ENCODE results near the gene TNFRSF14. TPM values are rescaled to one million over a fixed set of nuclear protein-coding genes. Genes with fewer than 3 reads are reported as not detected.

Gene TNFRSF14
- total RNA-seq, 4 donors from 2014 or later = 34.4 to 94.6 (median 61.0) TPM

DNA sequence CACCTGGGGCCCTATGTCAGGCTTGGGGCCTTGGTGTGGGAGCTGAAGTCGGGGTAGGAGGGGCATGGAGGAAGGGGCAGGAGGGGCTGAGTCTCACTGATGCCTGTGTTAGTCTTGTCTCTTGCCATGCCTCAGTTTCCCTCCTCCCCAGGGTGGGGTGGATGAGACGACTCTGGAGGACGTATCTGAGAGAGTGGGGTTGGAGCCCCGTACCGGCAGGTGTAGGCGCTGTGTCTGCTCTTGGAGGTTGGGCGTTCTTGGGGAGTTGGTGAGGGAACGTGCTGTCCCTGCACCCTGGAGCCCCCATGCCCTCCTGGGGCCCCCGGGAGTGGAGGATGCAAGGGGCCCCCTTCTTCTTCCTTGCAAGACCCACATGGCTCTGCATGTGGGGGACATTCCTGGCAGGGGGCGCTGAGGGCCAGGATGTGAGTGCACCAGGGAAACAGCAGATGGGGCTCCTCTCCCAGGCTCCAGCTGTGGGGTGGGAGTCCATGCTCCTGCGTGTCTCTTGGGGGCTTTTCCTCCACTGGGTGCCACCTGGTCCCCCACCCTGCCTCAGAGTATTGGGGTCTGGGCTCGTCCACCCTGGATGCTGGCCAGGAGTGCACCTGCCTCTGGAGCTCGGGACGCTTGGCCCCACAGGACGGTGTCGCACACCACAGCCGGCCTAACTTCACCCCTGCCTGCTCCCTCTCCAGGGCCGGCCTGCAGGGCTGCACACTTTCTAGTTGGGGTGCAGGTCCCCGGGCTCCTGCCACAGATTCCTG, 1.4 kb upstream of the TNFRSF14 start:
- TF ChIP-seq CTCF (IDR thresholded peaks at IDR 0.05; ENCODE audit: low read depth) = no peak

DNA sequence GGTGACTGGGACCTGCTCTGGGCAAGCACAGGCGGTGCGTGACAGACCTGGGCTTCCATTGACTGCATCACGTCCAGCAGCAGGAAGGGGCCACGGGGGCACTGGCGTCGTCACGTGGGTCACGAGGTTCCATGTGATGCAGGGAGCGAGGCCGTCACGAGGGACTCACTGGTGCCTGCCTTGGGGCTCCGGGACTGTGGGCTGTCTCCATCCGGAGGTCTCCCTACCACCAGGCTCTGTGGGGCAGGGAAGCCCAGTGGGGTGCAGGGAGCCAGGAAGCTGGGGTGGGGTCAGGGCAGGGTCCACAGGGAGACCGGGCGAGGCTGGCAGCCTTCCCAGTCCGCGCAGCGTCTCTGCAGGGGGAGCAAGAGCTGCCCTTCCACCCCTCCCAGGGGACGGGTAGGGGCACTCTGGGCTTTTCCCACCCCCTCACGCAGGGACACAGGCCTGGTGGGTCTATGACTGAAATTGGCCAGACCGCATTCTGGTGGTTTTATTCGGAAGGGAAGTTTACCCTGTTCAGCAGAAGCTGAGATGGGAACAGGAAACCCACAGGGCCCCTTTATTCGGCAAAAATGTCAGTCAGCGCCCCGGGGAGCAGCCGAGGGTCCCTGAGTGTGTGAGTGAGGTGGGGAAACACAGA, 416 bp upstream of the TNFRSF14 start:
- TF ChIP-seq CTCF (IDR thresholded peaks at IDR 0.05; ENCODE audit: low read depth) = no peak

GRCh38 chr1:2556678-2557481, 709 bp downstream of the TNFRSF14 start:
- TF ChIP-seq CTCF (IDR thresholded peaks at IDR 0.05; ENCODE audit: low read depth) = no peak

DNA sequence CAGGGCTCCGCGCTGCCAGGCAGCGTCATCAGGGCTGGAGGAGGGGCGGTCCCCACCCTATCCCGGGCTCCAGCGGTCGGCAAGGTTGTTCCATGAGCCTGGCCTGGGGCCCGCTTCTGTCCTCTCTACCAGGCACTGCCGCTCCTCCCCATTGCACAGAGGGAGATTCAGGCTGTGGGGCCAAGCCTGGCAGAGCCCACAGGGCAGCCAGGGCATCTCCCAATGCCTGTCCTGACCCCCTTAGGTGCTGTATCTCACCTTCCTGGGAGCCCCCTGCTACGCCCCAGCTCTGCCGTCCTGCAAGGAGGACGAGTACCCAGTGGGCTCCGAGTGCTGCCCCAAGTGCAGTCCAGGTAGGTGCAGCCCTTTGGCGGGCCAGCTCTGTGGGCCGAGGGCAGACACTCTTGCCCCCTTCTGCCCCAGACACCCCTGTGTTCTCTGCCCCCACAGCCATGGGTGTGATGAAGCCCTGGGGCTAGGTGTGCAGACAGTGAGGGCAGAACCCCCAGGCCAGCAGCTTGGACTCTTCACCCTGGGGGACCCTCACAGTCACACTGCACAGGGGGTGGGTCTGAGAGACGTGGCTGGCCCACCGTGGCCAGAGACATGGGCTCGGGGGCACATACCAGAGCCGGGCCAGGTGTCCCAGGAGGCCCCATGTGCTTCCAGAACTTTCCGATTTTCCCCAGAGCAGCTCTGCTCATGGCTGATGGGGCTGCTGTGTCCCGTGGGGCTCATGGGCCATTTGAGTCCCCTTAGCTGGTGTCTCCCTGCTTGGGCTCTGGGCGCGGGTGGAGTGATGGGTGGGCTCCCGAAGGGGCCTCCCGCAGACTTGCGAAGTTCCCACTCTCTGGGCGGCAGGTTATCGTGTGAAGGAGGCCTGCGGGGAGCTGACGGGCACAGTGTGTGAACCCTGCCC, 1.6 kb downstream of the TNFRSF14 start:
- no peak for TF ChIP-seq CTCF (IDR thresholded peaks at IDR 0.05; ENCODE audit: low read depth)

GRCh38 chr1:2558420-2558819, 2.2 kb downstream of the TNFRSF14 start:
- TF ChIP-seq CTCF (IDR thresholded peaks at IDR 0.05; ENCODE audit: low read depth) = no peak

DNA sequence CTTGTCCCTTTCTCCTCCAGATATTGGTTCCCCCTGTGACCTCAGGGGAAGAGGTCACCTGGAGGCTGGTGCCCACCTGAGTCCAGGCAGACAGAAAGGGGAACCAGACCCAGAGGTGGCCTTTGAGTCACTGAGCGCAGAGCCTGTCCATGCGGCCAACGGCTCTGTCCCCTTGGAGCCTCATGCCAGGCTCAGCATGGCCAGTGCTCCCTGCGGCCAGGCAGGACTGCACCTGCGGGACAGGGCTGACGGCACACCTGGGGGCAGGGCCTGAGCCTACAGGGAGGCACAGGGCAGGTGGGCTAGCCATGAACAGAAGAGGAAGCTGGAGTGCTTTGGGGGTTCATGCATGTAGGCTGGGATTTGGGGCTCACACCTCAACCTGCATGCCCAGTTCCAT, 2.7 kb downstream of the TNFRSF14 start:
- TF ChIP-seq CTCF (IDR thresholded peaks at IDR 0.05; ENCODE audit: low read depth) = no peak

Data from subcutaneous adipose tissue (tissue), 4 donors.